ENCODE measurements around the gene IQCE.
"Not testable (repeated sequence)": the region's sequence is repeated elsewhere in the genome, so short reads cannot be mapped to it uniquely, and the experiment has no call there.

DNA sequence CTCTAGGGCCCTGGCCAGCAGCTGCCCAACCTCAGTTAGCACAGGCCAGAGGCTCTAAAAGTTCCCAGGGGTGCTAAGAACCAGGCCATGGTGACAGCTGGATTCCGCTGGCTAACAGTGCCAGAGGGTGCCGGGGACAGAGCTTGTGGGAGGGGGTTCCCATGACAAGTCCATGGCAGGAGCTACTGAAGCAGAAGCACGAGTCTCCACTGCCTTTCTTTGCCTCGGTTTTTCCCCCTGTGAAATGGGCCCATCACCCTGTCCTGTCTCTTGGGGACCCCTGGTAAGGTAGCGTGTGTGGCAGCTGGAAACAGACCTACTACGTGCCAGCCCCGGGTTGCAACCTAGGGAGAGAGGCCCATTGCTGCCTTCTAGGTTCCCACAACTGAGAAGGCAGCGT is 26.0 kb upstream of the IQCE start:
- TF ChIP-seq POLR2A (IDR thresholded peaks at IDR 0.05; ENCODE audit: low read length); GATA1 (IDR thresholded peaks at IDR 0.05; ENCODE audit: low read depth, low read length): not testable (repeated sequence)

Data from erythroblast (primary cell).